HUES6 (cell line): ENCODE data around the gene GNG7.
"Not testable (repeated sequence)": the region's sequence is repeated elsewhere in the genome, so short reads cannot be mapped to it uniquely, and the experiment has no call there.

ENCODE experiments used
- H3K27ac ChIP-seq: 2 replicates; pipeline ENCODE4 v1.7.0; 2013; ENCODE audit warnings: low read depth, mild to moderate bottlenecking, low read length, inconsistent platforms
- H3K27me3 ChIP-seq: 2 replicates; pipeline ENCODE4 v1.6.1; 2013; ENCODE audit warnings: low read length; ENCODE audit not compliant: control insufficient read depth, insufficient read depth
- H3K36me3 ChIP-seq: 2 replicates; pipeline ENCODE4 v1.6.1; 2013; ENCODE audit warnings: low read length; ENCODE audit not compliant: control insufficient read depth, insufficient read depth
- H3K4me1 ChIP-seq: 2 replicates; pipeline ENCODE4 v1.6.1; 2013; ENCODE audit warnings: low read length; ENCODE audit not compliant: control insufficient read depth, insufficient read depth
- H3K4me3 ChIP-seq: 2 replicates; pipeline ENCODE4 v1.5.1; 2013; ENCODE audit warnings: low read depth, low read length
- H3K9ac ChIP-seq: one replicate; pipeline ENCODE4 v1.6.1; 2013; ENCODE audit warnings: mild to moderate bottlenecking, low read length
- H3K9me3 ChIP-seq: 2 replicates; pipeline ENCODE4 v1.6.1; 2013; ENCODE audit warnings: low read depth, low read length; ENCODE audit not compliant: control insufficient read depth, insufficient read depth

The GNG7 gene

GRCh38 chr19:2552859-2553258 lies 149.6 kb downstream of the GNG7 start:
- Histone ChIP-seq H3K4me3 (no peak overlapping the region), H3K9ac (no peak overlapping the region), H3K4me1 (peaks cover 6% of the 10 kb centered on the region; the same call in 1 of the 2 replicates), H3K27ac (no peak overlapping the region), H3K27me3 (no peaks in the 10 kb centered on the region), H3K36me3 (no peaks in the 10 kb centered on the region), H3K9me3 (peaks cover 6% of the 10 kb centered on the region; the same call in 1 of the 2 replicates)

GRCh38 chr19:2551864-2552185 lies 150.7 kb downstream of the GNG7 start:
- no peak overlapping the region for H3K27ac ChIP-seq
- H3K36me3 ChIP-seq, result no peaks in the 10 kb centered on the region
- peaks cover 6% of the 10 kb centered on the region; the same call in 1 of the 2 replicates for H3K9me3 ChIP-seq
- peaks cover 3% of the 10 kb centered on the region; the same call in 1 of the 2 replicates for H3K4me1 ChIP-seq
- H3K4me3 ChIP-seq, result no peak overlapping the region
- no peak overlapping the region for H3K9ac ChIP-seq
- H3K27me3 ChIP-seq, result no peaks in the 10 kb centered on the region

GRCh38 chr19:2551172-2551863 lies 151.2 kb downstream of the GNG7 start:
- Histone ChIP-seq H3K9me3 (peaks cover 6% of the 10 kb centered on the region; the same call in 1 of the 2 replicates), H3K27ac (no peak overlapping the region), H3K4me3 (no peak overlapping the region), H3K27me3 (no peaks in the 10 kb centered on the region), H3K9ac (no peak overlapping the region), H3K4me1 (peaks cover 6% of the 10 kb centered on the region; the same call in 1 of the 2 replicates), H3K36me3 (no peaks in the 10 kb centered on the region)

- H3K9ac ChIP-seq, result no peak overlapping the region
- peaks cover 9% of the 10 kb centered on the region; the same call in 1 of the 2 replicates for H3K4me1 ChIP-seq
Observed at GRCh38 chr19:2550431-2551171, 151.9 kb downstream of the GNG7 start.

GRCh38 chr19:2549701-2550191 lies 152.7 kb downstream of the GNG7 start:
- Histone ChIP-seq H3K36me3 (no peaks in the 10 kb centered on the region), H3K27ac (no peak overlapping the region), H3K4me3 (no peak overlapping the region), H3K9me3 (peaks cover 6% of the 10 kb centered on the region; the same call in 1 of the 2 replicates), H3K9ac (no peak overlapping the region), H3K4me1 (peaks cover 9% of the 10 kb centered on the region; the same call in 1 of the 2 replicates), H3K27me3 (no peaks in the 10 kb centered on the region)

More at GRCh38 chr19:2550431-2551171, 151.9 kb downstream of the GNG7 start:
- H3K4me3 ChIP-seq, result no peak overlapping the region
- no peaks in the 10 kb centered on the region for H3K36me3 ChIP-seq
- no peaks in the 10 kb centered on the region for H3K27me3 ChIP-seq
- H3K27ac ChIP-seq, result no peak overlapping the region
- peaks cover 6% of the 10 kb centered on the region; the same call in 1 of the 2 replicates for H3K9me3 ChIP-seq

- H3K9ac ChIP-seq, result no peak overlapping the region
- H3K4me1 ChIP-seq, result peaks cover 13% of the 10 kb centered on the region
- no peak overlapping the region for H3K4me3 ChIP-seq
- no peaks in the 10 kb centered on the region for H3K27me3 ChIP-seq
- peaks cover 6% of the 10 kb centered on the region; the same call in 1 of the 2 replicates for H3K9me3 ChIP-seq
- no peaks in the 10 kb centered on the region for H3K36me3 ChIP-seq
- no peak overlapping the region for H3K27ac ChIP-seq
Observed at GRCh38 chr19:2548966-2549365, 153.5 kb downstream of the GNG7 start.

GRCh38 chr19:2547721-2548120 lies 154.8 kb downstream of the GNG7 start:
- Histone ChIP-seq H3K27me3 (no peaks in the 10 kb centered on the region), H3K4me3 (no peak overlapping the region), H3K36me3 (no peaks in the 10 kb centered on the region), H3K27ac (no peak overlapping the region), H3K4me1 (peaks cover 21% of the 10 kb centered on the region), H3K9me3 (peaks cover 6% of the 10 kb centered on the region; the same call in 1 of the 2 replicates), H3K9ac (no peak overlapping the region)

- H3K9me3 ChIP-seq, result peaks cover 6% of the 10 kb centered on the region; the same call in 1 of the 2 replicates
- no peaks in the 10 kb centered on the region for H3K27me3 ChIP-seq
- H3K36me3 ChIP-seq, result no peaks in the 10 kb centered on the region
- H3K4me3 ChIP-seq, result no peak overlapping the region
- H3K27ac ChIP-seq, result no peak overlapping the region
- H3K9ac ChIP-seq, result no peak overlapping the region
- peaks cover 27% of the 10 kb centered on the region for H3K4me1 ChIP-seq
Observed at GRCh38 chr19:2547033-2547680, 155.3 kb downstream of the GNG7 start.

- Histone ChIP-seq H3K4me1 (peaks cover 28% of the 10 kb centered on the region), H3K9me3 (peaks cover 6% of the 10 kb centered on the region; the same call in 1 of the 2 replicates), H3K27ac (peak overlapping the region; percentile 49; the same call in 1 of the 2 replicates), H3K36me3 (no peaks in the 10 kb centered on the region), H3K4me3 (no peak overlapping the region), H3K27me3 (no peaks in the 10 kb centered on the region), H3K9ac (peak overlapping the region; percentile 41)
Observed at GRCh38 chr19:2546128-2547032, 156.1 kb downstream of the GNG7 start.

- H3K4me3 ChIP-seq, H3K27me3 ChIP-seq, H3K9me3 ChIP-seq, H3K27ac ChIP-seq, H3K36me3 ChIP-seq, H3K9ac ChIP-seq: not testable (repeated sequence)
- H3K4me1 ChIP-seq, result peaks cover 31% of the 10 kb centered on the region
Observed at GRCh38 chr19:2545416-2546127, 156.9 kb downstream of the GNG7 start.
